GM20431 (cell line): ENCODE results near the gene ZNF454.

ENCODE experiments used
- in situ Hi-C: fragments of 300-500 bp; cut with MseI, MboI; formaldehyde crosslinking; loops from one replicate; pipeline ENCODE4 v1.15.0; 2020; ENCODE audit warnings: low sequenced_read_pairs; ENCODE audit not compliant: unreplicated experiment

Gene ZNF454

GRCh38 chr5:178992291-178992895 lies 51.4 kb downstream of the ZNF454 start:
- in situ Hi-C loops: no loop called here

GRCh38 chr5:178993236-178993765 lies 52.3 kb downstream of the ZNF454 start:
- in situ Hi-C loops: no loop called here

- in situ Hi-C loops: no loop called here
Measured at GRCh38 chr5:178993955-178994579, 53.1 kb downstream of the ZNF454 start.

DNA sequence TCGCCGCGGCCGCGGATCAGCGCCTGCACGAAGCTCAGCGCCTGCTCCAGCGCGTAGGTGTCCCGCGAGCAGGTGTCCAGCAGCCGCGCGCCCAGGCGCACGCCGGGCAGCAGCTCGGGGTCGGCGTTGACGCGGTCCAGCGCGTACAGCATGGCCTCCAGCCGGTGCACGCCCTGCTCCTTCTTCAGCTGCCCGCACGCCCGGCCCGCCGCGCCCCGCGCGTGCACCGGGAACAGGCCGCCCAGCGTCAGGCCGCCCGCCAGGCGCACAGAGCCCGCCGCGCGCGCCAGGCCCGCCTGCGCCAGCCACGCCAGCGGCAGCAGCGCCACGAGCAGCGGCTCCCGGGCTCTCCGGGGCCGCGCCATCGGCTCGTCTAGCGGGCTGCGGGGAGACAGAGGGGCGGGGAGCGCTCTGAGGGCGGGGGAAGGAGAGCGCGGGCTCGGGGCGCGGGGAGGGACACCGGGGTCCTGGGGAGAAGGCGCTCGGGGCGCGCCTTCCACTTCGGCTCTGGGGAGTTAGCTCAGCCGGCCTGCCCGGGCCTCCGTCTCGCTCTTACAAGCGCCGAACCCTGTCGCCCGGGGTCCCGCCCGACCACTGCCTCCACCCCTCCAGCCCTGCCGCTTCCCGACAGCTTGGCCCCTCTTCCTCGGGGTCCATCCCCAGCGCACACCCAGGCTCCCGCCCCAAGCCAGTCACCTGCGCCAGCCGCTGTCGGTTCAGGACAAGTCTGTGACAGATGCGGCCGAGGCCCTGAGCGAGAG lies 53.8 kb downstream of the ZNF454 start, which contains the start of gene GRM6:
Gene GRM6, minus strand, starts transcription at position 741 of the 761 bp plus-strand sequence. Its CDS starts 376 bp downstream, at position 365.
- in situ Hi-C loops: no loop called here

GRCh38 chr5:178995341-178995690 lies 54.3 kb downstream of the ZNF454 start:
- in situ Hi-C loops: no loop called here

DNA sequence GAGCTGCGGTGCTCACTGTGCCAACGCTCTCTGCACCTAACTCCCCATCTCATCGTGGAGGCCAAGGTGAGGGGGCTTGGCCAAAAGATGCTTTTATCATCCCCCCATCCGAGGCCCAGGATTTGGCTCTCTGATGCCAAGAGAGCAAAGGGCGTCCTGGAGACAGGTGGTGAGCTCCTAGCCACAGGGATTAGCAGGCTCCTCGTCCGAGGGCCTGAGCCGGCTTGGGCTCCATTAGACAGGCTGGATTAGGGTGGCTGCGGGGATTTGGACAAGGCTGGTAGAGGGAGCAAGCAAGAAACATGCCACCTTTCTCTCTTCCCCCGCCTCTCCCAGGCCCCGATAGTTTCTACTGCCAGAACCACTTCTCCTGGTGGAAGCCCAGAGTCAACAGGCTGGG lies 55.2 kb downstream of the ZNF454 start:
- in situ Hi-C loops: no loop called here

GRCh38 chr5:178997191-178997590 lies 56.2 kb downstream of the ZNF454 start:
- in situ Hi-C loops: no loop called here

DNA sequence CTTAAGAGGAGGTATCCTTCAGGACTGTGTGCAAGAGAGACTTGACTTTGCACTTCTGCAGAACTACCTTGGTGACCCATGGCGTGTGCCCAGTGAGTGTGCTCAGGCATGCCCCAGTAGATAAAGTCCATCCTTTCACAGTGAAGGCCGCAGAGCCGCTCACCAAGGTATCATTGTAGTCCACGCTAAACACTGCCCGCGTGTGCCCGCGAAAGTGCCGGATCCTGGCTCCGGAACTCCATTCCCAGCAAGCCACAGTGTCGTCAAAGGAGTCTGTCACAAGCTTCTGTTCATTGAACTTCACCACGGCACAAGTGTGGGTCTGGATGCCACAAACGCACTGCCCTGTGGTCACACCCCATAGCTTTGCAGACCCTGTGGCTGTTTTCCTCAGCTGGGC lies 57.4 kb downstream of the ZNF454 start:
- in situ Hi-C loops: no loop called here

DNA sequence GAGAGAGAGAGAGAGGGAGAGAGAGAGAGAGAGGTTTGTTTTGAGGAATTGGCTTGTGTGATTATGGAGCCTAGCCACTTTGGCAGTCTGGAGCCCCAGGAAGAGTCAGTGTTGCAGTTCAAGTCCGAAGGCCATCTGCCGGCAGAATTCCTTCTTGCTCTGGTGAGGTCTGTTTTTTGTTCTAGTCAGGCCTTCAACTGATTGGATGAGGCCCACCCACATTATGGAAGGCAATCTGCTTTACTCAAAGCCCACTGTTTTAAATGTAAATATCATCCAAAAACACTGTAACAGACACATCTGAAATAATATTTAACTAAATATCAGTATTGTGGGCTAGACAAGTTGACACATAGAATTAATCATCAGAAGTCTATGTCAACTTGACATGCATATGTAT lies 65.6 kb downstream of the ZNF454 start:
- in situ Hi-C loops: no loop called here

DNA sequence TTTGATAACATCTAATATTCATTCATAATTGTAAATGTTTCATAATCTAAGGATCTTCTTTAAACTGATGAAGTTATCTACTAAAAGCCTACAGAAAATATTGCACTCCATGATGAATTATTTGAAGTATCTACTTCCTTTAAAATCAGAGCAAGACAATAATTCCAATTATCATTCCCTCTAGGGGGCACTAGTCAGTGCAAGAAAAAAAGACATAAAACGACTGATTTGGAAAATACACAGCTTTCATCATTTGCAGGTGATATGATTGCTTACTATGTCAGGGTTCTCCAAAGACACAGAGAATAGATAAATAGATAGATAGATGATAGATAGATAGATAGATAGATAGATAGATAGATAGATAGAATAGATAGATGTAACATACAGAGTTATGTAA lies 67.7 kb downstream of the ZNF454 start:
- in situ Hi-C loops: no loop called here
